Raji (cell line): ENCODE measurements around the gene NAB2.

Source experiments
- POLR2A ChIP-seq: IDR thresholded peaks from 2 replicates; pipeline ENCODE4 v1.6.1; 2011; ENCODE audit warnings: low read depth, low read length, control low read depth; ENCODE audit not compliant: insufficient read depth

The NAB2 gene

DNA sequence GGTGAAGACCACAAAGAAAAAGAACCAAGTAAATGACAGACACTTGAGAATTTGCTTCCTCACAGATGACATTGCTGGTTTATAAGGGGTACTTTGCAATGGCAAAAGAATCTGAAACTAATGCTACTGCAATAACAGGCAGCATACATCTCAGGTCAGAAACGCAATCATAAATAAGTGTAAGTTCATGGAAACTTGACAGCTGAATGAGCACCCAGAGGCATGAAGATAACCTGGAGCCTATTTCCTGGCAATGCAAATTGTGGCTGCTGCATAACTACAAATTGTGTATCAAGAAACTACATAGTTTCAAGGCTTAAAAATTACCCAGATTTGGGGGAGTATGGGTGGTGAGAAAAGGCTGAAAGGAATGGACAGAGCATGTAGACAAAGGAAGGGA is 30.5 kb upstream of the NAB2 start:
- no peak for TF ChIP-seq POLR2A

GRCh38 chr12:57063991-57064685 is 24.8 kb upstream of the NAB2 start:
- TF ChIP-seq POLR2A = no peak

DNA sequence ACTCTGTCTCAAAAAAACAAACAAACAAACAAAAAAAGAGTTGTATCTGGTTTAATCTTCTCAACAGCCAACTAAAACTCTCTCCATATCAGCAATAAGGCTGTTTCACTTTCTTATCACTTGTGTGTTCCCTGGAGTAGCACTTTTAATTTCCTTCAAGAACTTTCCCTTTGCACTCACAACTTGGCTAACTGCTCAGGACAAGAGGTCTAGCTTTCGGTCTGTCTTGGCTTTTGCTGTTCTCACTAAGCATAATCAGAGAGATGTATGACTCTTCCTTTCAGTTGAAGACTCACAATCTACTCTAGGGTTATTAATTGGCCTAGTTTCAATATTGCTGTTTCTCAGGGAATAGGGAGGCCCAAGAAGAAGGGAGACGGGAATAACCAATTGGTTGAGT is 22.7 kb upstream of the NAB2 start:
- no peak for TF ChIP-seq POLR2A

DNA sequence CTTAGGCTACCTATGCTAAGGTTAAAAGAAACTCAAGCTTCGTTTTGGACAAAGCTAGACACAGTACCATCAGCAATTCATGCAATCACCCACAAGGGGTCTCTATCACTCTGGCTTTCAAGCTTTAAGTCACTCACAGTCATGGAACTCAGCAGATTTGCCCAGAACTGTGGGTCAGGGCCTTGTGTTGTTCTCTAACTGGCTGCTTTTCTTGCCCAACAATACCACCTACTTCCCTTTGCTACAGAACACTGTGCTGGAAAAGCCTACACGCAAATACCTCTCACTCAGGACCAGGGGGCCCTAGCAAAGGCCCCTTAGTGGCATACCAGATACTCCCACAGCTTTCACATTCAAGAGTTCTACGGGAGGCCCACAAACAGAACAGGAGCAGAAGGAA is 19.4 kb upstream of the NAB2 start:
- TF ChIP-seq POLR2A = no peak

DNA sequence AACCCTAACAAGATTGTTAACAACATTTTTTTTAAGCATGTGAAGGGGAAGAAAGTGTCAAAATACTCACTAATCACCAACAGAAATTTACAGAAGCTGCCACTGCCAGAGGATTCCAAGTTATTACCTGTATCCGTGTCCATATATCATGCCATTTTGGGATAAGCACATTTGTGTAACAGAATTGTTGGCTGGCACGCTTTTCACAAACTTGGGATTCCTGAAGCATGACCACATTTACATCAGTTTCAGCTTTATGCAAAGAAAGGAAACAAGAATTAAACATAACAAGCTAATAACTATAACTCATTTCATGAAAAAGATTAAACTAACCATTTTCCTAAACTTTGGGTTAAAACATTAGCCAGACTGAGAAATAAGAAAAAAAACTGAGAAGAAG is 16.3 kb upstream of the NAB2 start:
- no peak for TF ChIP-seq POLR2A

- TF ChIP-seq POLR2A = peak; percentile 85
These were observed 10.2 kb upstream of the NAB2 start, which contains the start of gene NEMP1 for GRCh38 chr12:57078519-57079404. NEMP1 (minus strand) TSS chr12:57078791; CDS start chr12:57078745, 46 bp downstream.

DNA sequence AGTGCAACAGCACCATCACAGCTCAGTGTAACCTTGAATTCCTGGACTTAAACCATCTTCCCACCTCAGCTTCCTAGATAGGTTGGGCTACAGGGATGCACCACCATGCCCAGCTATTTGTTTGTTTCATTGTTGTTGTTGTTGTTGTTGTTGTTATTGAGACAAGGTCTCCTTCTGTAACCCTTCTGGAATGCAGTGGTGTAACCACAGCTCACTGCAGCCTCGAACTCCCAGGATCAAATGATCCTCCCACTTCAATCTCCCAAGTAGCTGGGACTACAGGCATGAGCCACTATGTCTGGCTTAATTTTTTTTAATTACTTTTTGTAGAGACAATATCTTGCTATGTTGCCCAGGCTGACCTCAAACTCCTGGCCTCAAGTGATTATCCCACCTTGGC is 9.1 kb upstream of the NAB2 start:
- no peak for TF ChIP-seq POLR2A

DNA sequence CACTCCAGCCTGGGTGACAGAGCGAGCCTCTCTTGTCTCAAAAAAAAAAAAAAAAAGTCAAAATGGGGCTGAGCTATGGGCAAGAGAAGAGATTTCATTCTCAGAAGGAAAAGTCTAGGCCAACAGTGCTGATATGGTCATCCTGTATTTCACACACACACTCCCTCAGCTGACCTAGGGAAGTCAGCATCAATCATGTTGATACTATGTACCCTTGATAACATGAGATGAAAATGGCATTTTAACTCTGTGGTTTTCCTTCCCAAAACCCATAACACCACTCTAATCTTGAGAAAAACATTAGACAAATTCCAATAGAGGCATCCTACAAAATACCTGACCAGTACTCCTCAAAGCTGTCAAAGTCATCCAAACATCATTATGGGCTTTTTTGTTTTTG is 8.1 kb upstream of the NAB2 start:
- TF ChIP-seq POLR2A = no peak

DNA sequence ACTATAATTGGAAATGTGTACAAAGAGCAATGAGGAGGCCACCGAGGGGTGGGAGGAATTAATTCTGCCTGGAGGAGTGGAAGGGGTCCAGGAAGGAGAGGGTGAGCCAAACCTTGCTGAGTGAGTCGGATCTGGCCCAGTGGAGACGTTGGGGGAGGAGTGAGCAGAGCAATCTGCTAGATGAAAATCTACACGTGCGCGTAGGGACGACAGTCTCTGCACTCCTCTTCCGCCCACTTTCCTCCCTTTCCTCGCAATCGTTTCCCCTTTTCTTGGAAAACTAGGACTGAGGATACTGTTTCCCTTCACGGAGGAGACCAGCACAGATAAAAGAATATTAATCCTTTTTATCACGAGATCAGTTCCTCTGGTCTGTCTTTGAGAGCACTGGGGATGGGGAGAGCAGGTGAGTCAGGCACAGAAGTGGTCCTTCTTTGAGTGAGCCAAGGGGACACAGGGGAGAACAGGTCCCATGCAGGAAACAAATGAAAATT is 2.9 kb upstream of the NAB2 start:
- 0 out of 2 replicates have a peak, but pooled peaks have one; percentile 21 for TF ChIP-seq POLR2A

- TF ChIP-seq POLR2A = no peak
These were observed 2.4 kb upstream of the NAB2 start for GRCh38 chr12:57086493-57087009.

GRCh38 chr12:57087010-57087690 is 1.8 kb upstream of the NAB2 start:
- peak; percentile 44 for TF ChIP-seq POLR2A

- peak; percentile 48 for TF ChIP-seq POLR2A
These were observed 1.1 kb upstream of the NAB2 start for GRCh38 chr12:57087691-57088353.

DNA sequence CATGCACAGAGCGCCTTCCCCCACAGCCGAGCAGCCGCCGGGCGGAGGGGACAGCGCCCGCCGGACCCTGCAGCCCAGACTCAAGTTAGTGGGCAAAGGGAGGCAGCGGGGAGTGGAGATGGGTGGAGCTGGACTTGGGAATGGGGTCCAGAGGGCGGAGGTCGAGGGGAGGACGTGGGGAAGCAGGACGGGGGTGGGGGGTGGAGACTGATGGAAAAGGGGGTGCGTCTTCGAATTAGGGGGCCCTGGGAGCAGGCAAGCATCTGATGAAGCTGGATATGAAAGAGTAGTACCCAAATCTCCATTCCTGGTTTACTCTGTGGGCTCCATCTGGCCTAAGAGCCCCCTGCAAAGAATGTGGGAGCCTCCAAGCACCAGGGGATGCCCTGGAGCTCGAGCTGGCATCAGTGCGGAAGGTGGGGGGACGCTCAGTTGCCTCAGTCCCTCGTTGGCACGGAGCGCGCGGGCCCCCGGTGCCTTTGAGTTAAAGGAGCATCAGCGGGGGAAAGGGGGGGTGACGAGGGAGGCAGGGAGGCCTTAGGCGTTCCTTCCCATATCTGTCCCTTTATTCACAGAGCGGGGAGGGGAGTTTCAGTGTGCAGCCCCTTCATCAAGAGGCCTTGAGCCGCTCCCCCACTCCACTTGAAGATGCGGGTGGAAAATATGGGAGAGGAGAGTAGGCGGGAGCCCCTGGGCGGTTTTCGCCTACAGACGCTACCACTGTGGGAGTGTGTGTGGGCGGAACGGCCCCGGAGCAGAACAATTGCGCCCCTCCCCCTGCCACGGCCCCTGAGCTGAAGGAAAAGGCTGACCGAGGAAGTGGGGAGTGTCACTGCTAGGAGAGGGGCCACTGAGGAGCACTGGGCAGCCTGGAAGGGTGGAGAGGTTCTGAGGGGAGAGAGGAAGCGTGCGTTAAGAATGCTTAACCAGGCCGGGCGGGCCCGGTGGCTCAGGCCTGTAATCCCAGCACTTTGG is 644 bp downstream of the NAB2 start:
- TF ChIP-seq POLR2A = peak; percentile 28
